Measurements from ENCODE around the gene RIPK1. TPM values are rescaled to one million over a fixed set of nuclear protein-coding genes. Genes with fewer than 3 reads are reported as not detected.

The RIPK1 gene
- total RNA-seq, 1 experiment from 2014 or later = 19.1 TPM

DNA sequence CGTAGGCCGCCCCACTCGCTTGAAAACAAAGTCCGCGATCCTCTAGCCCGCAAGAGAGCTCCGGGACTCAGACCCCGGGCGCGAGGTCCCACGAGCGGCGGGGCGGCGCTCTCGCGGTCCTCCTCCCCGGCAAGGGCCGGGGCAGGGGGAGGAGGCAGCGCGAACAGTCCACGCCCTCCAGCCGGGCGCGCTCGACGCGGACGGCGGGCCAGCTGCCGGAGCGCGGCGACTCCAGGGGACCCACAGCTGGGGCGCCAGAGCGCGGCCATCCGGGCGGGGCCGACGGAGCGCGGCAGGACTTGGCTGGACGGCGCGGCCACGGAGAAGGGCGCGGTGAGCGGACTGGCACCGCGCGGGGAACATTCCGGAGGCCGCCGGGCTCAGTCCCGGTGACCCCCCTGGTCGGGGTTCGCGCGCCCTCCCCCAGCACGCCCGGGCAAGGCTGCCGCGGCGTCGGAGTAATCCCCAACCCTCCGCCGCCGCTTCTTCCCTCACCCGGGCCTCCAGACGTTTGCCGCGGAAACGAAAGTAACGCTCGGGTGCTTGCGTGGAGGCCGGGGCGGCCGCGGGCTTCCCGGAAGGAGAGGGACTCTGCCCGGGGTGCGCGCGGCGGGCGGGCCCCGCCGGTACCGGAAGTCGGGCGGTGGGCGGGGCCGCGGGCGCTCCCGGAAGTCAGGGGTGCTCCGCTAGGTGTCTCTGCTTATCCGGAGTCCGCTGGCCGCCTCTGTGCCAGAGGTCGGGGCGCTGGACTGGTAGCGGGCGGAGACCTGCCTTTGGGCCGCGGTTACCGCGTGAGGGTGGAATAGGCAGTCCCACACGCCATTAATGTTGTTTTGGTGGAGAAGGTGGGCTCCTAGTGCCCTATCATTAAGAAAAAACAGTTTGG, at the start of gene RIPK1 (continued):
- TF ChIP-seq, protein P1, sequence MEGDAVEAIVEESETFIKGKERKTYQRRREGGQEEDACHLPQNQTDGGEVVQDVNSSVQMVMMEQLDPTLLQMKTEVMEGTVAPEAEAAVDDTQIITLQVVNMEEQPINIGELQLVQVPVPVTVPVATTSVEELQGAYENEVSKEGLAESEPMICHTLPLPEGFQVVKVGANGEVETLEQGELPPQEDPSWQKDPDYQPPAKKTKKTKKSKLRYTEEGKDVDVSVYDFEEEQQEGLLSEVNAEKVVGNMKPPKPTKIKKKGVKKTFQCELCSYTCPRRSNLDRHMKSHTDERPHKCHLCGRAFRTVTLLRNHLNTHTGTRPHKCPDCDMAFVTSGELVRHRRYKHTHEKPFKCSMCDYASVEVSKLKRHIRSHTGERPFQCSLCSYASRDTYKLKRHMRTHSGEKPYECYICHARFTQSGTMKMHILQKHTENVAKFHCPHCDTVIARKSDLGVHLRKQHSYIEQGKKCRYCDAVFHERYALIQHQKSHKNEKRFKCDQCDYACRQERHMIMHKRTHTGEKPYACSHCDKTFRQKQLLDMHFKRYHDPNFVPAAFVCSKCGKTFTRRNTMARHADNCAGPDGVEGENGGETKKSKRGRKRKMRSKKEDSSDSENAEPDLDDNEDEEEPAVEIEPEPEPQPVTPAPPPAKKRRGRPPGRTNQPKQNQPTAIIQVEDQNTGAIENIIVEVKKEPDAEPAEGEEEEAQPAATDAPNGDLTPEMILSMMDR (IDR thresholded peaks at IDR 0.05 in 2 of 3, conservative IDR thresholded peaks at IDR 0.05 in 1 of 3; ENCODE audit: borderline replicate concordance in 1 of 3, insufficient read depth in 1 of 3, low read depth in 2 of 3, low read length in 2 of 3) = no peak
- TF ChIP-seq SIN3A (IDR thresholded peaks at IDR 0.05; ENCODE audit: low read depth) = 0 out of 2 replicates have a peak, but pooled peaks have one; percentile 37
- TF ChIP-seq, protein P2, sequence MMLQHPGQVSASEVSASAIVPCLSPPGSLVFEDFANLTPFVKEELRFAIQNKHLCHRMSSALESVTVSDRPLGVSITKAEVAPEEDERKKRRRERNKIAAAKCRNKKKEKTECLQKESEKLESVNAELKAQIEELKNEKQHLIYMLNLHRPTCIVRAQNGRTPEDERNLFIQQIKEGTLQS (IDR thresholded peaks at IDR 0.05) = no peak

- Histone ChIP-seq H3K9me2 (ENCODE audit: insufficient read depth) (no peaks in the 10 kb centered on the region), H3K27ac (ENCODE audit: low read depth, low read length) (no peak overlapping the region), H4K20me1 (ENCODE audit: insufficient read depth) (no peaks in the 10 kb centered on the region), H3K27me3 (ENCODE audit: insufficient read depth, low read length) (no peaks in the 10 kb centered on the region), H3K4me2 (ENCODE audit: low read length) (no peak overlapping the region), H3K79me2 (ENCODE audit: insufficient read depth, low read length) (no peaks in the 10 kb centered on the region), H3K4me1 (ENCODE audit: control insufficient read depth in 1 of 2, insufficient read depth in 2 of 2, low read length in 2 of 2) (peaks cover 12 to 20% of the 10 kb centered on the region in 2 experiments), H3K4me3 (replicated peaks in 1 of 2; ENCODE audit: low read depth in 1 of 2, low read length in 2 of 2) (no peak overlapping the region), H3K36me3 (ENCODE audit: control insufficient read depth in 1 of 2, insufficient read depth in 2 of 2, low read length in 2 of 2) (peaks cover 14 to 41% of the 10 kb centered on the region in 2 experiments; a peak in 3 of 4 replicates), H2AFZ (ENCODE audit: low read depth, low read length, poor library complexity, severe bottlenecking) (no peak overlapping the region), H3K9me3 (ENCODE audit: control insufficient read depth in 1 of 2, insufficient read depth in 1 of 2, low read depth in 1 of 2, low read length in 2 of 2) (no peaks in the 10 kb centered on the region), H3K9ac (ENCODE audit: low read length) (no peak overlapping the region)
- RAD21 ChIA-PET (ENCODE audit: low non-redundant PET in 1 of 2, low total read pairs in 2 of 2, uncharacterized antibody in 2 of 2, unreplicated experiment in 2 of 2) = no interaction called here
- BruUV-seq (replicated peaks) = no TSS peak
- ATAC-seq = no peak
- intact Hi-C loops (cut with micrococcal nuclease) = no loop called here
- DNase-seq (ENCODE audit: low read depth, low spot score) = no peak
- CTCF ChIA-PET = no interaction called here
- POLR2A ChIA-PET = interaction anchor here (1.0 kb wide), 1 partner anchor 9 kb away, joined by 3 read pairs; no protein-coding TSS in a partner anchor
- TF ChIP-seq TCF7L2 (IDR thresholded peaks at IDR 0.05; ENCODE audit: borderline replicate concordance, extremely low read depth, insufficient read depth, insufficient read length) = no peak
- TF ChIP-seq EGR1 (IDR thresholded peaks at IDR 0.05; ENCODE audit: low read depth) = no peak
- no peak for TF ChIP-seq SIN3A (IDR thresholded peaks at IDR 0.05; ENCODE audit: low read depth)
- TF ChIP-seq, protein P3, sequence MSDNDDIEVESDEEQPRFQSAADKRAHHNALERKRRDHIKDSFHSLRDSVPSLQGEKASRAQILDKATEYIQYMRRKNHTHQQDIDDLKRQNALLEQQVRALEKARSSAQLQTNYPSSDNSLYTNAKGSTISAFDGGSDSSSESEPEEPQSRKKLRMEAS (IDR thresholded peaks at IDR 0.05) = no peak
- TF ChIP-seq ZFX (IDR thresholded peaks at IDR 0.05) = no peak
- no peak for TF ChIP-seq ELF1 (IDR thresholded peaks at IDR 0.05; ENCODE audit: borderline replicate concordance, low read depth)
- no peak for TF ChIP-seq ZNF274 (IDR thresholded peaks at IDR 0.05; ENCODE audit: low read depth, low read length)
- no peak for TF ChIP-seq CBX3 (IDR thresholded peaks at IDR 0.05; ENCODE audit: low read depth)
- no peak for TF ChIP-seq POLR2A (IDR thresholded peaks at IDR 0.05; ENCODE audit: borderline replicate concordance, extremely low read depth, insufficient read depth, insufficient read length)
- TF ChIP-seq FOSL1 (IDR thresholded peaks at IDR 0.05; ENCODE audit: low read depth) = no peak
- no peak for TF ChIP-seq RAD21 (IDR thresholded peaks at IDR 0.05; ENCODE audit: low read depth)
- no peak for TF ChIP-seq CEBPB (IDR thresholded peaks at IDR 0.05; ENCODE audit: low read depth)
- TF ChIP-seq SP1 (IDR thresholded peaks at IDR 0.05; ENCODE audit: low read depth) = no peak
- TF ChIP-seq, protein P4, sequence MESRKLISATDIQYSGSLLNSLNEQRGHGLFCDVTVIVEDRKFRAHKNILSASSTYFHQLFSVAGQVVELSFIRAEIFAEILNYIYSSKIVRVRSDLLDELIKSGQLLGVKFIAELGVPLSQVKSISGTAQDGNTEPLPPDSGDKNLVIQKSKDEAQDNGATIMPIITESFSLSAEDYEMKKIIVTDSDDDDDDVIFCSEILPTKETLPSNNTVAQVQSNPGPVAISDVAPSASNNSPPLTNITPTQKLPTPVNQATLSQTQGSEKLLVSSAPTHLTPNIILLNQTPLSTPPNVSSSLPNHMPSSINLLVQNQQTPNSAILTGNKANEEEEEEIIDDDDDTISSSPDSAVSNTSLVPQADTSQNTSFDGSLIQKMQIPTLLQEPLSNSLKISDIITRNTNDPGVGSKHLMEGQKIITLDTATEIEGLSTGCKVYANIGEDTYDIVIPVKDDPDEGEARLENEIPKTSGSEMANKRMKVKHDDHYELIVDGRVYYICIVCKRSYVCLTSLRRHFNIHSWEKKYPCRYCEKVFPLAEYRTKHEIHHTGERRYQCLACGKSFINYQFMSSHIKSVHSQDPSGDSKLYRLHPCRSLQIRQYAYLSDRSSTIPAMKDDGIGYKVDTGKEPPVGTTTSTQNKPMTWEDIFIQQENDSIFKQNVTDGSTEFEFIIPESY (IDR thresholded peaks at IDR 0.05; ENCODE audit: extremely low read depth, insufficient replicate concordance, low read length) = no peak
- no peak for TF ChIP-seq EZH2 (IDR thresholded peaks at IDR 0.05)
- no peak for TF ChIP-seq JUND (IDR thresholded peaks at IDR 0.05)
Observed at GRCh38 chr6:3019065-3019464, 49.2 kb upstream of the RIPK1 start.

Measured in HCT116 (cell line).